ENCODE results near the gene MAT1A. TPM values are rescaled to one million over a fixed set of nuclear protein-coding genes. Genes with fewer than 3 reads are reported as not detected.

MAT1A gene
- total RNA-seq, 1 donor from 2014 or later: 0.69 TPM

- H3K4me1 ChIP-seq: no peaks in the 10 kb centered on the region
- no peak overlapping the region for H3K4me3 ChIP-seq
- H3K36me3 ChIP-seq: no peaks in the 10 kb centered on the region
- H3K27ac ChIP-seq: no peak overlapping the region
- H3K27me3 ChIP-seq: no peaks in the 10 kb centered on the region
- ATAC-seq (no peak), DNase-seq (no peak)
- intact Hi-C loops (cut with DNase I): no loop called here
- no peak for TF ChIP-seq CTCF (IDR thresholded peaks at IDR 0.05)
- H3K9me3 ChIP-seq: no peaks in the 10 kb centered on the region
These were observed 11.7 kb downstream of the MAT1A start for GRCh38 chr10:80277567-80278250.

GRCh38 chr10:80277016-80277415, 12.4 kb downstream of the MAT1A start:
- intact Hi-C loops (cut with DNase I): no loop called here
- H3K27ac ChIP-seq: no peak overlapping the region
- no peak for TF ChIP-seq CTCF (IDR thresholded peaks at IDR 0.05)

GRCh38 chr10:80276335-80276734, 13.1 kb downstream of the MAT1A start:
- ATAC-seq (no peak), DNase-seq (no peak)
- no peaks in the 10 kb centered on the region for H3K9me3 ChIP-seq
- no peaks in the 10 kb centered on the region for H3K4me1 ChIP-seq
- H3K27me3 ChIP-seq: no peaks in the 10 kb centered on the region
- TF ChIP-seq CTCF (IDR thresholded peaks at IDR 0.05): no peak
- no peaks in the 10 kb centered on the region for H3K36me3 ChIP-seq
- no peak overlapping the region for H3K4me3 ChIP-seq
- intact Hi-C loops (cut with DNase I): no loop called here
- H3K27ac ChIP-seq: no peak overlapping the region

More at GRCh38 chr10:80277016-80277415, 12.4 kb downstream of the MAT1A start:
- no peak for DNase-seq
- no peaks in the 10 kb centered on the region for H3K4me1 ChIP-seq
- H3K4me3 ChIP-seq: no peak overlapping the region
- ATAC-seq: no peak
- no peaks in the 10 kb centered on the region for H3K36me3 ChIP-seq
- H3K9me3 ChIP-seq: no peaks in the 10 kb centered on the region
- H3K27me3 ChIP-seq: no peaks in the 10 kb centered on the region

- TF ChIP-seq CTCF (IDR thresholded peaks at IDR 0.05): no peak
- Histone ChIP-seq H3K4me3 (no peak overlapping the region), H3K27me3 (no peaks in the 10 kb centered on the region), H3K36me3 (no peaks in the 10 kb centered on the region), H3K9me3 (no peaks in the 10 kb centered on the region), H3K4me1 (no peaks in the 10 kb centered on the region), H3K27ac (no peak overlapping the region)
- intact Hi-C loops (cut with DNase I): no loop called here
- ATAC-seq: no peak
- no peak for DNase-seq
These were observed 13.7 kb downstream of the MAT1A start for GRCh38 chr10:80275756-80276155.

GRCh38 chr10:80275135-80275498, 14.3 kb downstream of the MAT1A start:
- Histone ChIP-seq H3K27me3 (no peaks in the 10 kb centered on the region), H3K27ac (no peak overlapping the region), H3K4me3 (no peak overlapping the region), H3K9me3 (no peaks in the 10 kb centered on the region), H3K36me3 (no peaks in the 10 kb centered on the region), H3K4me1 (no peaks in the 10 kb centered on the region)
- intact Hi-C loops (cut with DNase I): no loop called here
- DNase-seq (no peak), ATAC-seq (no peak)
- no peak for TF ChIP-seq CTCF (IDR thresholded peaks at IDR 0.05)
